A549 (cell line): ENCODE measurements around the gene EXOC3. TPM values are rescaled to one million over a fixed set of nuclear protein-coding genes. Genes with fewer than 3 reads are reported as not detected.

ENCODE experiments used
- ATAC-seq, 2 experiments: fragments of 200-7000 bp in 1 of 2; fragments of >200 bp in 1 of 2; cut with Nextera tagmentation in 1 of 2; cut with Tn5 transposase in 1 of 2; 3 replicates each; pipeline versions ENCODE4 v1.8.0 to v1.9.1; 2018 to 2020; ENCODE audit warnings: mild to moderate bottlenecking in 1 of 2, moderate library complexity in 1 of 2
- CTCF ChIA-PET: fragments of 300-600 bp; sonication (Branson Sonifier 250); formaldehyde crosslinking; extraction: SDS; loops from one replicate; lab custom pipeline; 2021; ENCODE audit warnings: antibody characterized with exemption, inconsistent platforms; lab: Yijun Ruan, JAX
- POLR2A ChIA-PET: fragments of 350-600 bp; formaldehyde crosslinking; extraction: SDS; loops from one replicate; lab custom pipeline; 2021; ENCODE audit warnings: antibody characterized with exemption, inconsistent platforms; lab: Yijun Ruan, JAX
- DNase-seq, 2 experiments: peaks; one replicate each; pipeline versions ENCODE4 v3.0.0 to v3.0.0-alpha.2; 2011 to 2016; ENCODE audit warnings: low read depth in 1 of 2, low spot score in 1 of 2
- FAIRE-seq: peaks from 2 replicates; lab custom pipeline; 2011; peaks lifted over from hg19 to GRCh38; lab: Jason Lieb, UNC
- H3K27ac ChIP-seq, 2 experiments: fragments of >200 bp; sonication (Bioruptor Twin); formaldehyde crosslinking; 3 replicates each; pipeline ENCODE4 v1.5.1; 2016 to 2017
- H3K4me1 ChIP-seq: fragments of >200 bp; sonication (Bioruptor Twin); formaldehyde crosslinking; 3 replicates; pipeline ENCODE4 v1.6.1; 2016
- H3K4me2 ChIP-seq: fragments of >200 bp; sonication (Bioruptor Twin); formaldehyde crosslinking; 3 replicates; pipeline ENCODE4 v1.6.1; 2016
- H3K4me3 ChIP-seq: fragments of >200 bp; sonication (Bioruptor Twin); formaldehyde crosslinking; 3 replicates; pipeline ENCODE4 v1.5.1; 2016
- H3K9me3 ChIP-seq: fragments of >200 bp; sonication (Bioruptor Twin); formaldehyde crosslinking; 3 replicates; pipeline ENCODE4 v1.6.1; 2016
- ATOH8 ChIP-seq: fragments of 250-450 bp; sonication (Bioruptor Pico); IDR thresholded peaks from 2 replicates; pipeline ENCODE4 v1.5.0; 2020; ENCODE audit warnings: low read depth, mild to moderate bottlenecking, moderate library complexity
- BCL3 ChIP-seq: fragments of >200 bp; sonication (Bioruptor Twin); formaldehyde crosslinking; IDR thresholded peaks from 3 replicates; pipeline ENCODE4 v1.6.1; 2016
- BHLHE40 ChIP-seq: IDR thresholded peaks from 2 replicates; pipeline ENCODE4 v1.6.1; 2012; ENCODE audit warnings: low read depth, low read length, inconsistent platforms
- CBX2 ChIP-seq: fragments of 200-600 bp; sonication (generic); IDR thresholded peaks from 2 replicates; pipeline ENCODE4 v1.6.1; 2016; ENCODE audit warnings: low read depth, mild to moderate bottlenecking, borderline replicate concordance
- CEBPB ChIP-seq, 2 experiments: fragments of >200 bp in 1 of 2; sonication (Bioruptor Twin) in 1 of 2; formaldehyde crosslinking in 1 of 2; IDR thresholded peaks; 2 replicates each; pipeline ENCODE4 v1.6.1; 2012 to 2016
- CHD4 ChIP-seq: fragments of 200-600 bp; sonication (generic); IDR thresholded peaks from 2 replicates; pipeline ENCODE4 v1.6.1; 2016; ENCODE audit warnings: antibody characterized with exemption, mild to moderate bottlenecking, borderline replicate concordance
- ELK1 ChIP-seq: fragments of 150-350 bp; IDR thresholded peaks from 2 replicates; pipeline ENCODE4 v1.6.1; 2014; ENCODE audit warnings: low read depth, mild to moderate bottlenecking, low read length
- FOXS1 ChIP-seq: fragments of 250-450 bp; sonication (Bioruptor Pico); IDR thresholded peaks from 2 replicates; pipeline ENCODE4 v1.5.0; 2020; ENCODE audit warnings: mild to moderate bottlenecking, moderate library complexity
- GATA3 ChIP-seq: IDR thresholded peaks from 2 replicates; pipeline ENCODE4 v1.6.1; 2012; ENCODE audit warnings: borderline replicate concordance
- HDAC2 ChIP-seq: fragments of 200-600 bp; sonication (generic); IDR thresholded peaks from 2 replicates; pipeline ENCODE4 v1.6.1; 2016
- HES2 ChIP-seq: fragments of >200 bp; sonication (Bioruptor Twin); formaldehyde crosslinking; IDR thresholded peaks from 2 replicates; pipeline ENCODE4 v1.6.1; 2016
- HEYL ChIP-seq: fragments of 250-450 bp; sonication (Bioruptor Pico); IDR thresholded peaks from 2 replicates; pipeline ENCODE4 v1.8.0; 2021; ENCODE audit warnings: mild to moderate bottlenecking, moderate library complexity
- HOXB13 ChIP-seq: fragments of 250-450 bp; sonication (Bioruptor Pico); IDR thresholded peaks from 2 replicates; pipeline ENCODE4 v1.5.0; 2020; ENCODE audit warnings: low read depth, mild to moderate bottlenecking, moderate library complexity
- JUNB ChIP-seq: fragments of >200 bp; sonication (Bioruptor Twin); formaldehyde crosslinking; IDR thresholded peaks from 2 replicates; pipeline ENCODE4 v1.6.1; 2016
- KDM1A ChIP-seq: fragments of 200-600 bp; sonication (generic); IDR thresholded peaks from 2 replicates; pipeline ENCODE4 v1.6.1; 2016; ENCODE audit warnings: low read depth, mild to moderate bottlenecking
- MAFK ChIP-seq: fragments of 450-650 bp; IDR thresholded peaks from 2 replicates; pipeline ENCODE4 v1.6.1; 2014; ENCODE audit not compliant: partially characterized antibody
- MAX ChIP-seq: IDR thresholded peaks from 2 replicates; pipeline ENCODE4 v1.6.1; 2012
- MYC ChIP-seq: IDR thresholded peaks from 2 replicates; pipeline ENCODE4 v1.6.1; 2012; ENCODE audit warnings: mild to moderate bottlenecking, inconsistent platforms, low read length, improper control_type of control experiment, borderline replicate concordance
- PHF8 ChIP-seq: fragments of 200-600 bp; sonication (generic); IDR thresholded peaks from 2 replicates; pipeline ENCODE4 v1.6.1; 2016; ENCODE audit warnings: low read depth, mild to moderate bottlenecking, antibody characterized with exemption, moderate library complexity, borderline replicate concordance
- POLR2A ChIP-seq: IDR thresholded peaks from 2 replicates; pipeline ENCODE4 v1.6.1; 2012; ENCODE audit warnings: mild to moderate bottlenecking, low read length
- RARB ChIP-seq: fragments of 250-450 bp; sonication (Bioruptor Pico); IDR thresholded peaks from 2 replicates; pipeline ENCODE4 v1.8.0; 2021; ENCODE audit warnings: mild to moderate bottlenecking, moderate library complexity
- REST ChIP-seq: fragments of 200-600 bp; sonication (generic); IDR thresholded peaks from 2 replicates; pipeline ENCODE4 v1.6.1; 2016; ENCODE audit warnings: antibody characterized with exemption, mild to moderate bottlenecking, moderate library complexity
- USF2 ChIP-seq: fragments of 450-650 bp; IDR thresholded peaks from 2 replicates; pipeline ENCODE4 v1.6.1; 2014; ENCODE audit warnings: antibody characterized with exemption
- ZFP36 ChIP-seq: fragments of 450-650 bp; IDR thresholded peaks from 2 replicates; pipeline ENCODE4 v1.6.1; 2014; ENCODE audit warnings: borderline replicate concordance; ENCODE audit not compliant: partially characterized antibody
- ZSCAN20 ChIP-seq: fragments of 250-450 bp; sonication (Bioruptor Pico); IDR thresholded peaks from 2 replicates; pipeline ENCODE4 v1.8.0; 2022; ENCODE audit warnings: mild to moderate bottlenecking, moderate library complexity
- WGBS: methylation state at CpG from one replicate; pipeline ENCODE4 v1.1.6; 2017; ENCODE audit errors: missing lambda C conversion rate; 5-methylcytosine and 5-hydroxymethylcytosine counted together
- polyA plus RNA-seq, 4 experiments: library from polyadenylated mRNA; depleted of rRNA in 3 of 4; stranded (reverse); fragments of >200 nt; fragmentation: RNase III in 1 of 4; extraction: RNeasy Plus Mini Kit Qiagen cat#74134 plus additional on column Dnase treatment in 1 of 4; gene quantifications; 2 replicates in 3 of 4; 3 replicates in 1 of 4; pipeline ENCODE4 v1.2.3, GENCODE V29; 2011 to 2017

EXOC3 gene
- polyA plus RNA-seq, 2 of the 4 experiments (the other 2 are of a cell fraction) = 20.0 to 33.6 TPM

DNA sequence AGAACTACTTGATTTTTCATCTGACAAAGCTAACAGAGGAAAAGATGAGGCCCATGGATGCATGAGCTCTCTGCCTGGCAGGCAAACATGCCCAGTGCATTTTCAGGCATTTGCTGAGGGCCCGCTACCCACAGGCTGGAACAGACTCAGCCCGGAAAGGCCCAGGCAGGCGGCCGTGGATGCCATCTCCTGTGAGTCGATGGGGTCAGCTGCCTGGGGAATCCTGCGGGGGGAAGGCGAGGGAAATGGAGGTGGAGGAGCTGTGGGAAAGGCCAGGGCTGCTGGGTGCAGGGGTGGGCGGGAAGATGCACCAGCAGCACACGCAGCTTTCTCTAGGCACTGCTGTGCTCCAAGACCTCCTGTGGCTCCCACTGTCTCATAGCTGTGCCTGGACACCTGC is 67.5 kb downstream of the EXOC3 start:
- CTCF ChIA-PET = interaction anchor here (1.9 kb wide), 1 partner anchor 9 kb away, joined by 5 read pairs; no protein-coding TSS in a partner anchor
- Histone ChIP-seq H3K4me1 (peaks cover 9% of the 10 kb centered on the region; the same call in 2 of the 3 replicates), H3K27ac (no peak overlapping the region)
- no peak for DNase-seq
- TF ChIP-seq ZSCAN20 (CRISPR knock-in tag) (no peak), PHF8 (no peak), MAFK (no peak), POLR2A (no peak), CBX2 (no peak), USF2 (no peak), BHLHE40 (no peak), CHD4 (no peak), KDM1A (no peak), ZFP36 (no peak), MAX (no peak), RARB (CRISPR knock-in tag) (no peak)
- TF ChIP-seq, all 56 proteins: peak for 0
- no peak overlapping the region for H3K4me3 ChIP-seq
- no peak overlapping the region for H3K4me2 ChIP-seq
- no peaks in the 10 kb centered on the region for H3K9me3 ChIP-seq
- no peak for ATAC-seq
- 42% methylated on average over 9 of the region's 9 CpGs for WGBS
- FAIRE-seq = no peak
- POLR2A ChIA-PET = no interaction called here

- H3K4me2 ChIP-seq = no peak overlapping the region
- whole genome bisulfite sequencing = 75% methylated on average over 16 of the region's 16 CpGs
- DNase-seq (no peak), ATAC-seq (no peak), FAIRE-seq (no peak)
- ChIA-PET CTCF (interaction anchor here (0.6 to 1.6 kb wide), 2 partner anchors 12 to 20 kb away, joined by 3 to 4 read pairs; no protein-coding TSS in a partner anchor), POLR2A (no interaction called here)
- no peak for TF ChIP-seq KDM1A
- no peak for TF ChIP-seq BCL3
- no peak for TF ChIP-seq HES2
- no peak for TF ChIP-seq GATA3
- TF ChIP-seq PHF8 = no peak
- no peak for TF ChIP-seq HOXB13 (CRISPR knock-in tag)
- no peak for TF ChIP-seq ATOH8 (CRISPR knock-in tag)
- TF ChIP-seq REST = no peak
- TF ChIP-seq HDAC2 = no peak
- no peak for TF ChIP-seq FOXS1 (CRISPR knock-in tag)
- TF ChIP-seq MYC = no peak
- no peak for TF ChIP-seq ELK1
- TF ChIP-seq CEBPB (IDR thresholded peaks at IDR 0.05) = no peak
- TF ChIP-seq HEYL (CRISPR knock-in tag) = no peak
- no peak for TF ChIP-seq JUNB
- H3K4me3 ChIP-seq = no peak overlapping the region
- H3K9me3 ChIP-seq = no peaks in the 10 kb centered on the region
- peaks cover under 1% of the 10 kb centered on the region; the same call in 1 of the 3 replicates for H3K4me1 ChIP-seq
- H3K27ac ChIP-seq = no peak overlapping the region
These were observed 68.5 kb downstream of the EXOC3 start for GRCh38 chr5:511476-511875.
